GM12878 (cell line): ENCODE data around the gene GPC5. TPM values are rescaled to one million over a fixed set of nuclear protein-coding genes. Genes with fewer than 3 reads are reported as not detected.

Source experiments
- ATAC-seq: fragments of 200-7000 bp; cut with Tn5 transposase; 3 replicates; pipeline ENCODE4 v1.9.1; 2020; ENCODE audit warnings: mild to moderate bottlenecking, moderate library complexity
- BruUV-seq: library from RNA; stranded (reverse); fragments of 400-500 nt; replicated peaks from 2 replicates; lab custom pipeline; 2021; lab: Mats Ljungman, UMichigan
- CTCF ChIA-PET: fragments of 300-600 bp; sonication (Branson Sonifier 250); formaldehyde crosslinking; extraction: SDS; loops from one replicate; lab custom pipeline; 2021; ENCODE audit warnings: inconsistent platforms; lab: Yijun Ruan, JAX
- POLR2A ChIA-PET: fragments of 350-600 bp; formaldehyde crosslinking; extraction: SDS; loops from one replicate; lab custom pipeline; 2021; ENCODE audit warnings: inconsistent platforms; lab: Charles Lee
- RAD21 ChIA-PET: fragments of 300-600 bp; sonication (Branson Sonifier 250); formaldehyde crosslinking; loops from one replicate; lab custom pipeline; 2023; ENCODE audit warnings: antibody characterized with exemption; ENCODE audit not compliant: unreplicated experiment; lab: Charles Lee
- SMC1A ChIA-PET: fragments of 300-600 bp; sonication (Branson Sonifier 250); formaldehyde crosslinking; loops from one replicate; lab custom pipeline; 2023; ENCODE audit not compliant: unreplicated experiment, uncharacterized antibody; lab: Charles Lee
- DNase-seq: peaks from one replicate; pipeline ENCODE4 v3.0.0-alpha.2; 2011; ENCODE audit warnings: low read depth, low spot score
- FAIRE-seq: peaks from 3 replicates; lab custom pipeline; 2011; peaks lifted over from hg19 to GRCh38; lab: Jason Lieb, UNC
- H2AFZ ChIP-seq: 2 replicates; pipeline ENCODE4 v1.6.0; 2011; ENCODE audit warnings: low read depth, low read length, control low read depth; ENCODE audit not compliant: control insufficient read depth
- H3K27ac ChIP-seq: 2 replicates; pipeline ENCODE4 v1.5.1; 2011; ENCODE audit warnings: control low read depth; ENCODE audit not compliant: control insufficient read depth, insufficient read depth
- H3K27me3 ChIP-seq, 2 experiments: replicated peaks in 1 of 2; 2 replicates each; pipeline versions ENCODE4 v1.6.0 to v1.6.1; 2011; ENCODE audit warnings: low read length in 1 of 2; ENCODE audit not compliant: control insufficient read depth in 2 of 2, insufficient read depth in 2 of 2
- H3K36me3 ChIP-seq, 2 experiments: 2 replicates each; pipeline ENCODE4 v1.5.1; 2011; ENCODE audit warnings: low read length in 1 of 2; ENCODE audit not compliant: control insufficient read depth in 2 of 2, insufficient read depth in 2 of 2
- H3K4me1 ChIP-seq: 2 replicates; pipeline ENCODE4 v1.6.1; 2011; ENCODE audit warnings: mild to moderate bottlenecking, low read length, moderate library complexity, mixed read lengths; ENCODE audit not compliant: control insufficient read depth, insufficient read depth
- H3K4me2 ChIP-seq: 2 replicates; pipeline ENCODE4 v1.6.0; 2011; ENCODE audit warnings: control low read depth; ENCODE audit not compliant: control insufficient read depth, insufficient read depth
- H3K4me3 ChIP-seq: fragments of 200-600 bp; sonication (generic); 2 replicates; pipeline ENCODE4 v1.5.1; 2016
- H3K79me2 ChIP-seq: 2 replicates; pipeline ENCODE4 v1.6.0; 2011; ENCODE audit warnings: low read length; ENCODE audit not compliant: control insufficient read depth, insufficient read depth
- H3K9ac ChIP-seq: 2 replicates; pipeline ENCODE4 v1.8.0; 2011; ENCODE audit warnings: low read length, control low read depth, mixed read lengths; ENCODE audit not compliant: control insufficient read depth, insufficient read depth
- H3K9me3 ChIP-seq: replicated peaks from 3 replicates; pipeline ENCODE4 v1.5.1; 2011; ENCODE audit warnings: mild to moderate bottlenecking, low read length; ENCODE audit not compliant: control insufficient read depth, insufficient read depth
- H4K20me1 ChIP-seq: 2 replicates; pipeline ENCODE4 v1.6.0; 2011; ENCODE audit not compliant: control insufficient read depth, insufficient read depth
- ATF7 ChIP-seq: fragments of 450-650 bp; IDR thresholded peaks from 2 replicates; pipeline ENCODE4 v1.6.1; 2016; ENCODE audit warnings: low read depth, mild to moderate bottlenecking
- CBX3 ChIP-seq: fragments of 200-600 bp; sonication (generic); IDR thresholded peaks from 2 replicates; pipeline ENCODE4 v1.6.1; 2016; ENCODE audit warnings: low read depth, borderline replicate concordance
- CHD1 ChIP-seq: IDR thresholded peaks from 2 replicates; pipeline ENCODE4 v1.6.1; 2012; ENCODE audit warnings: low read depth, low read length, improper control_type of control experiment
- IKZF1 ChIP-seq: fragments of 450-650 bp; conservative IDR thresholded peaks from 2 replicates; pipeline ENCODE4 v1.6.1; 2017; ENCODE audit warnings: antibody characterized with exemption, mild to moderate bottlenecking
- KLF5 ChIP-seq: fragments of 450-650 bp; IDR thresholded peaks from 2 replicates; pipeline ENCODE4 v1.6.1; 2014; ENCODE audit warnings: mild to moderate bottlenecking; ENCODE audit not compliant: partially characterized antibody
- MTA3 ChIP-seq: IDR thresholded peaks from 2 replicates; pipeline ENCODE4 v1.6.1; 2012; ENCODE audit warnings: low read length, inconsistent platforms, borderline replicate concordance
- RAD21 ChIP-seq: IDR thresholded peaks from 2 replicates; pipeline ENCODE4 v1.6.1; 2011; ENCODE audit warnings: mild to moderate bottlenecking, low read depth, low read length, moderate library complexity; ENCODE audit not compliant: insufficient read depth
- SPI1 ChIP-seq: IDR thresholded peaks from 2 replicates; pipeline ENCODE4 v1.6.1; 2011; ENCODE audit warnings: low read depth, mild to moderate bottlenecking, low read length, moderate library complexity, borderline replicate concordance; ENCODE audit not compliant: insufficient read depth
- SREBF2 ChIP-seq: IDR thresholded peaks from 2 replicates; pipeline ENCODE4 v1.6.1; 2012; ENCODE audit warnings: mild to moderate bottlenecking, low read length
- TAF1 ChIP-seq: IDR thresholded peaks from 2 replicates; pipeline ENCODE4 v1.6.1; 2011; ENCODE audit warnings: mild to moderate bottlenecking, low read depth, low read length, borderline replicate concordance
- ZBED1 ChIP-seq: IDR thresholded peaks from 2 replicates; pipeline ENCODE4 v1.6.1; 2016; ENCODE audit warnings: borderline replicate concordance
- ZNF687 ChIP-seq: fragments of 450-650 bp; IDR thresholded peaks from 2 replicates; pipeline ENCODE4 v1.6.1; 2017; ENCODE audit warnings: mild to moderate bottlenecking, moderate library complexity
- ZSCAN29 ChIP-seq: fragments of 450-650 bp; IDR thresholded peaks from 2 replicates; pipeline ENCODE4 v1.6.1; 2017; ENCODE audit warnings: mild to moderate bottlenecking, moderate library complexity
- WGBS: methylation state at CpG from one replicate; pipeline ENCODE4 v1.1.6; 2016; ENCODE audit warnings: low lambda C conversion rate; ENCODE audit not compliant: insufficient replicate concordance, insufficient coverage; ENCODE audit errors: missing lambda C conversion rate; 5-methylcytosine and 5-hydroxymethylcytosine counted together
- in situ Hi-C: fragments of 300-500 bp; cut with MboI; formaldehyde crosslinking; loops from 9 replicates; pipeline ENCODE4 v1.14.3; 2018; ENCODE audit warnings: mixed read lengths
- intact Hi-C: fragments of 100-400 bp; cut with micrococcal nuclease; formaldehyde crosslinking; loops from one replicate; pipeline ENCODE4 v1.14.2; 2022; ENCODE audit not compliant: unreplicated experiment
- polyA plus RNA-seq, 11 experiments: library from polyadenylated mRNA; depleted of rRNA in 4 of 11; unstranded in 6 of 11; stranded (reverse) in 5 of 11; fragments of >200 nt; fragmentation: Nextera tagmentation in 4 of 11; fragmentation: Illumina TruSeq in 1 of 11; extraction: Ambion mirVana in 4 of 11; extraction: Trizol in 1 of 11; gene quantifications; 1 replicate in 1 of 11; 2 replicates in 10 of 11; pipeline versions ENCODE4 v1.2.1 to v1.2.3, GENCODE V29; 2011 to 2016; ENCODE audit warnings: inconsistent platforms in 2 of 11, missing spikeins in 2 of 11, low read depth in 1 of 11
- total RNA-seq, 4 experiments: library from RNA; depleted of rRNA in 3 of 4; stranded (reverse); fragments of >200 nt in 3 of 4; fragmentation: Illumina TruSeq in 1 of 4; extraction: Trizol in 1 of 4; gene quantifications; 2 replicates each; pipeline versions ENCODE4 v1.2.1 to v1.2.3, GENCODE V29; 2013 to 2021
- TF ChIP-seq, protein P1 (sequence below): fragments of 450-650 bp; IDR thresholded peaks from 2 replicates; pipeline ENCODE4 v1.6.1; 2016; ENCODE audit warnings: mild to moderate bottlenecking, moderate library complexity, borderline replicate concordance
- TF ChIP-seq, protein P2 (sequence below): fragments of 450-650 bp; IDR thresholded peaks from 2 replicates; pipeline ENCODE4 v1.6.1; 2018; ENCODE audit warnings: mild to moderate bottlenecking, low read depth, moderate library complexity; ENCODE audit not compliant: partially characterized antibody

Gene GPC5
- total and polyA plus RNA-seq, 10 of the 15 experiments (the other 5 are each of a cell fraction or from before 2014, with no cell fraction given): 0.05 to 0.87 (median 0.44) TPM; not detected in 1

DNA sequence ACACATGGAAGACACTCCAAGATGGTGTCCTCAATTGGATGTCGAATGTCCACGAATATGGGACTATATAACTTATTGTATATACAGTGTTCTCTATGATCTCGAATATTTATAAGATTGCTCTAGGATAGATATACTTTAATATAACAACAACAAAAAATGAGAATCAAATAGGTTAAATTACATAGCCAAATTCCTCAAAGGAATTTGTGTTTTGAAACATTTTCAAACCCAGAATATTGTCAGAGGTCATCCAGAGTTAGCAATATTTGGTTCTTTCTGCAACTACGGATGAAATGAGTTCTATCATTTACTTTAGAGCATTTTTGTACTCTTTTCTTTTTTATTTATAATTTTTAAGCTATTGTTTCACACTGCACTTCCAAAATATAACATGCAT is 857.8 kb downstream of the GPC5 start:
- DNase-seq (no peak), ATAC-seq (no peak), FAIRE-seq (no peak)
- SMC1A ChIA-PET: interaction anchor here (1.4 kb wide), 1 partner anchor 8 kb away, joined by 4 read pairs; no protein-coding TSS in a partner anchor
- in situ Hi-C loops (no loop called here), intact Hi-C loops (no loop called here)
- WGBS: 35% methylated on average over 4 of the region's 4 CpGs
- Histone ChIP-seq H3K9ac (no peak overlapping the region), H3K4me1 (no peaks in the 10 kb centered on the region), H3K27me3 (no peaks in the 10 kb centered on the region), H3K9me3 (no peaks in the 10 kb centered on the region), H3K4me3 (no peak overlapping the region), H3K4me2 (no peak overlapping the region), H3K79me2 (no peaks in the 10 kb centered on the region), H4K20me1 (no peaks in the 10 kb centered on the region), H3K36me3 (no peaks in the 10 kb centered on the region), H2AFZ (no peak overlapping the region), H3K27ac (no peak overlapping the region)
- POLR2A ChIA-PET: no interaction called here
- RAD21 ChIA-PET: no interaction called here
- CTCF ChIA-PET: no interaction called here
- BruUV-seq: no TSS peak
- TF ChIP-seq CHD1: no peak
- TF ChIP-seq ZBED1: no peak
- TF ChIP-seq, protein P1, sequence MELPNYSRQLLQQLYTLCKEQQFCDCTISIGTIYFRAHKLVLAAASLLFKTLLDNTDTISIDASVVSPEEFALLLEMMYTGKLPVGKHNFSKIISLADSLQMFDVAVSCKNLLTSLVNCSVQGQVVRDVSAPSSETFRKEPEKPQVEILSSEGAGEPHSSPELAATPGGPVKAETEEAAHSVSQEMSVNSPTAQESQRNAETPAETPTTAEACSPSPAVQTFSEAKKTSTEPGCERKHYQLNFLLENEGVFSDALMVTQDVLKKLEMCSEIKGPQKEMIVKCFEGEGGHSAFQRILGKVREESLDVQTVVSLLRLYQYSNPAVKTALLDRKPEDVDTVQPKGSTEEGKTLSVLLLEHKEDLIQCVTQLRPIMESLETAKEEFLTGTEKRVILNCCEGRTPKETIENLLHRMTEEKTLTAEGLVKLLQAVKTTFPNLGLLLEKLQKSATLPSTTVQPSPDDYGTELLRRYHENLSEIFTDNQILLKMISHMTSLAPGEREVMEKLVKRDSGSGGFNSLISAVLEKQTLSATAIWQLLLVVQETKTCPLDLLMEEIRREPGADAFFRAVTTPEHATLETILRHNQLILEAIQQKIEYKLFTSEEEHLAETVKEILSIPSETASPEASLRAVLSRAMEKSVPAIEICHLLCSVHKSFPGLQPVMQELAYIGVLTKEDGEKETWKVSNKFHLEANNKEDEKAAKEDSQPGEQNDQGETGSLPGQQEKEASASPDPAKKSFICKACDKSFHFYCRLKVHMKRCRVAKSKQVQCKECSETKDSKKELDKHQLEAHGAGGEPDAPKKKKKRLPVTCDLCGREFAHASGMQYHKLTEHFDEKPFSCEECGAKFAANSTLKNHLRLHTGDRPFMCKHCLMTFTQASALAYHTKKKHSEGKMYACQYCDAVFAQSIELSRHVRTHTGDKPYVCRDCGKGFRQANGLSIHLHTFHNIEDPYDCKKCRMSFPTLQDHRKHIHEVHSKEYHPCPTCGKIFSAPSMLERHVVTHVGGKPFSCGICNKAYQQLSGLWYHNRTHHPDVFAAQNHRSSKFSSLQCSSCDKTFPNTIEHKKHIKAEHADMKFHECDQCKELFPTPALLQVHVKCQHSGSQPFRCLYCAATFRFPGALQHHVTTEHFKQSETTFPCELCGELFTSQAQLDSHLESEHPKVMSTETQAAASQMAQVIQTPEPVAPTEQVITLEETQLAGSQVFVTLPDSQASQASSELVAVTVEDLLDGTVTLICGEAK: no peak
- no peak for TF ChIP-seq ZSCAN29
- TF ChIP-seq, protein P2, sequence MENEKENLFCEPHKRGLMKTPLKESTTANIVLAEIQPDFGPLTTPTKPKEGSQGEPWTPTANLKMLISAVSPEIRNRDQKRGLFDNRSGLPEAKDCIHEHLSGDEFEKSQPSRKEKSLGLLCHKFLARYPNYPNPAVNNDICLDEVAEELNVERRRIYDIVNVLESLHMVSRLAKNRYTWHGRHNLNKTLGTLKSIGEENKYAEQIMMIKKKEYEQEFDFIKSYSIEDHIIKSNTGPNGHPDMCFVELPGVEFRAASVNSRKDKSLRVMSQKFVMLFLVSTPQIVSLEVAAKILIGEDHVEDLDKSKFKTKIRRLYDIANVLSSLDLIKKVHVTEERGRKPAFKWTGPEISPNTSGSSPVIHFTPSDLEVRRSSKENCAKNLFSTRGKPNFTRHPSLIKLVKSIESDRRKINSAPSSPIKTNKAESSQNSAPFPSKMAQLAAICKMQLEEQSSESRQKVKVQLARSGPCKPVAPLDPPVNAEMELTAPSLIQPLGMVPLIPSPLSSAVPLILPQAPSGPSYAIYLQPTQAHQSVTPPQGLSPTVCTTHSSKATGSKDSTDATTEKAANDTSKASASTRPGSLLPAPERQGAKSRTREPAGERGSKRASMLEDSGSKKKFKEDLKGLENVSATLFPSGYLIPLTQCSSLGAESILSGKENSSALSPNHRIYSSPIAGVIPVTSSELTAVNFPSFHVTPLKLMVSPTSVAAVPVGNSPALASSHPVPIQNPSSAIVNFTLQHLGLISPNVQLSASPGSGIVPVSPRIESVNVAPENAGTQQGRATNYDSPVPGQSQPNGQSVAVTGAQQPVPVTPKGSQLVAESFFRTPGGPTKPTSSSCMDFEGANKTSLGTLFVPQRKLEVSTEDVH: no peak
- no peak for TF ChIP-seq RAD21
- no peak for TF ChIP-seq KLF5
- no peak for TF ChIP-seq TAF1
- no peak for TF ChIP-seq ZNF687
- TF ChIP-seq CBX3: no peak
- no peak for TF ChIP-seq MTA3
- no peak for TF ChIP-seq SREBF2
- TF ChIP-seq SPI1: no peak
- TF ChIP-seq ATF7: no peak
- no peak for TF ChIP-seq IKZF1
